ENCODE results near the gene SLC2A11. TPM values are rescaled to one million over a fixed set of nuclear protein-coding genes. Genes with fewer than 3 reads are reported as not detected.
"Not testable (repeated sequence)": the region's sequence is repeated elsewhere in the genome, so short reads cannot be mapped to it uniquely, and the experiment has no call there.

The SLC2A11 gene
- total RNA-seq, 1 donor from 2014 or later = 32.1 TPM

DNA sequence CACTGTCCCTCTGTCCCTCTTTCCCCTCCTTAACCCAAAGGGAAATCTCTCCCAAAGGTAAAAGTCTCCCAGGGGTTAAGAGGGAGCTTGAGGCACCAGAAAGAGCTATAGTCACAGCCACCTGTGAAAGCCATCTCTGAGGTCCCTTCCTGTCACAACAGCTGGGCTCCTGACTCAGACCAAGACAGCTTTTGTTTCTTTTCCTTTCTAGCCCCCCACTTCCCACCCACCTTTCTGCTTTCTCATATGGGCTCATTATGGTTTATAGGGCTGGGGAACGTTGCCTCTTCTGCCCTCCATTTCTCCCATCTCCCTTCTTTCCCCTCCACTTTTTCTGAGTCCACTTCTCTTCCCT lies 55.6 kb downstream of the SLC2A11 start:
- peak overlapping the region; percentile 98 for H3K27ac Mint-ChIP-seq
- no peaks in the 10 kb centered on the region for H3K27me3 Mint-ChIP-seq
- DNase-seq (ENCODE audit: extremely low spot score, unreplicated experiment) = no peak
- peaks cover 17% of the 10 kb centered on the region for H3K4me1 Mint-ChIP-seq (ENCODE audit: unreplicated experiment)
- TF ChIP-seq, protein P1, sequence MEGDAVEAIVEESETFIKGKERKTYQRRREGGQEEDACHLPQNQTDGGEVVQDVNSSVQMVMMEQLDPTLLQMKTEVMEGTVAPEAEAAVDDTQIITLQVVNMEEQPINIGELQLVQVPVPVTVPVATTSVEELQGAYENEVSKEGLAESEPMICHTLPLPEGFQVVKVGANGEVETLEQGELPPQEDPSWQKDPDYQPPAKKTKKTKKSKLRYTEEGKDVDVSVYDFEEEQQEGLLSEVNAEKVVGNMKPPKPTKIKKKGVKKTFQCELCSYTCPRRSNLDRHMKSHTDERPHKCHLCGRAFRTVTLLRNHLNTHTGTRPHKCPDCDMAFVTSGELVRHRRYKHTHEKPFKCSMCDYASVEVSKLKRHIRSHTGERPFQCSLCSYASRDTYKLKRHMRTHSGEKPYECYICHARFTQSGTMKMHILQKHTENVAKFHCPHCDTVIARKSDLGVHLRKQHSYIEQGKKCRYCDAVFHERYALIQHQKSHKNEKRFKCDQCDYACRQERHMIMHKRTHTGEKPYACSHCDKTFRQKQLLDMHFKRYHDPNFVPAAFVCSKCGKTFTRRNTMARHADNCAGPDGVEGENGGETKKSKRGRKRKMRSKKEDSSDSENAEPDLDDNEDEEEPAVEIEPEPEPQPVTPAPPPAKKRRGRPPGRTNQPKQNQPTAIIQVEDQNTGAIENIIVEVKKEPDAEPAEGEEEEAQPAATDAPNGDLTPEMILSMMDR (conservative IDR thresholded peaks at IDR 0.05) = no peak
- peaks cover 5% of the 10 kb centered on the region for H3K9me3 Mint-ChIP-seq
- H3K36me3 Mint-ChIP-seq = peaks cover 8% of the 10 kb centered on the region
- H3K4me3 Mint-ChIP-seq = peak overlapping the region; percentile 97

DNA sequence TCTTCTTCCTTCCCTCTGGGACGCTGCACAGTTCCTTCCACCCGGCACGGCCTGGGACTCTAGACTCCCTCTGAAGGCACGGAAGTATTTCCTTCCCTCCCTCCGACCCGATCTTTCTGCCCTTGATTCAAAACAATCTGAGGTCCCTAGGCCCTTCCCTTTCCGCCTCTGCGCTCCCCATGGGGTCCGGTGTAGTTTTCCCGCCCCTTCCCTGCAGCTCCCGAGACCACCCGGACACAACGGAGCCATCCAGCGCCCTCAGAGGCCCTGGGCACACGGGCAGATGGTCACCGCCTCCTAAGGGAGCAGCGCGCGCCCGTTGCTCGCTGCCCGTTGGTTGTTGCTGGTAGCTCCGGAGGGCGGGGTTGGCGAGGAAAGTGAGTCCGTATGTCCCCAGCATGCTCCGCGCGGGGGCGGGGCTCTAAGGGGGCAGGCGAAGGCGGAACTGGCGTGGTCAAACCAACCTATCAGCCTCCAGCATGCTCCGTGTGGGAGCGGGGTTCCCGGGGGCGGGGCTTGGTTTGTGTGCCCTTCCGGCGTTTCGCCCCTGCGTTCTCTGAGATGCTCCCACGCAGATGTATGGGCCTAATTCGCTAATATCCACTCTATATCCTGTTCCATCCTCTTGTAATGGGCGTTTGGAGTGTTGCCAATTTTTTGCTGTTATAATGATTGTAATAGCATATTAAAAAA lies 56.1 kb downstream of the SLC2A11 start:
- TF ChIP-seq, protein P1 (conservative IDR thresholded peaks at IDR 0.05) = no peak
- H3K27ac Mint-ChIP-seq = peak overlapping the region; percentile 98
- peaks cover 5% of the 10 kb centered on the region for H3K9me3 Mint-ChIP-seq
- no peaks in the 10 kb centered on the region for H3K27me3 Mint-ChIP-seq
- peak; percentile 100 for DNase-seq (ENCODE audit: extremely low spot score, unreplicated experiment)
- peak overlapping the region; percentile 97 for H3K4me3 Mint-ChIP-seq
- peaks cover 17% of the 10 kb centered on the region for H3K4me1 Mint-ChIP-seq (ENCODE audit: unreplicated experiment)
- H3K36me3 Mint-ChIP-seq = peaks cover 11% of the 10 kb centered on the region

DNA sequence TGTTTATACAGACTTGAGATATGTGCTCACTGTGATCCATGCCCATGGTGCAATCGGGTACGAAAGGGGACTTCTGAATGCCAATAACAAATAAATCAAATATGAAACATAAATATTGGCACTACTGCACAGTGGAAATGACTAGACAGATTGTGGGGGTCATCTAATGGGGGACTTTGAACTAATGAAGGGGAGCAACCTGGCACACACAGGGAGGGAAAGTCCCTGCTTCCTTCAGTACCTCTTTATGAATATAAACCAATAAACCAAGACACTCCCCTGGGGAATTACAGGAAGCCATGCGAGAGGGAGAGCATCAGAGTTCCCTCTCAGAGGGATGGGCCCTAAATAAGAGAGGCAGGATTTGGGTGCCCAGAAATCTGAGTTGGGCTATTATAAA lies 57.6 kb downstream of the SLC2A11 start:
- DNase-seq (ENCODE audit: extremely low spot score, unreplicated experiment) = peak; percentile 20
- Mint-ChIP-seq H3K27me3 (no peaks in the 10 kb centered on the region), H3K27ac (peak overlapping the region; percentile 1), H3K36me3 (peaks cover 15% of the 10 kb centered on the region), H3K4me1 (ENCODE audit: unreplicated experiment) (peaks cover 20% of the 10 kb centered on the region), H3K4me3 (no peak overlapping the region), H3K9me3 (peaks cover 5% of the 10 kb centered on the region)
- TF ChIP-seq, protein P1 (conservative IDR thresholded peaks at IDR 0.05) = no peak

DNA sequence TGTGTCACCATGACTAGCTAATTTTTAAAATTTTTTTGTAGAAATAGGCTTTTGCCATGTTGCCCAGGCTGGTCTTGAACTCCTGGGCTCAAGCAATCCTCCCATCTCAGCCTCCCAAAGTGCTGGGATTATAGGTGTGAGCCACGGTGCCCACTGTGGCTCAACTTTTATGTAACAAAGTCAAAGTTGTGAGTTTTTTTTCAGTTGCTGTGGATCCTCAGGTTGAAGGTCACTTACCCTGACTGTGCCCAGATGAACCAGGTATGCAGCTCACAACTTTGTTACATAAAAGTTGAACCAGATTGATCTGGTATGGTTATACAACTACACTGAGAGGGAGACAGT lies 62.6 kb downstream of the SLC2A11 start:
- H3K4me1 Mint-ChIP-seq (ENCODE audit: unreplicated experiment); H3K4me3 Mint-ChIP-seq; H3K27me3 Mint-ChIP-seq; H3K9me3 Mint-ChIP-seq: not testable (repeated sequence)
- H3K27ac Mint-ChIP-seq = peak overlapping the region; percentile 97
- H3K36me3 Mint-ChIP-seq = peaks cover 31% of the 10 kb centered on the region
- DNase-seq (ENCODE audit: extremely low spot score, unreplicated experiment) = peak; percentile 13

DNA sequence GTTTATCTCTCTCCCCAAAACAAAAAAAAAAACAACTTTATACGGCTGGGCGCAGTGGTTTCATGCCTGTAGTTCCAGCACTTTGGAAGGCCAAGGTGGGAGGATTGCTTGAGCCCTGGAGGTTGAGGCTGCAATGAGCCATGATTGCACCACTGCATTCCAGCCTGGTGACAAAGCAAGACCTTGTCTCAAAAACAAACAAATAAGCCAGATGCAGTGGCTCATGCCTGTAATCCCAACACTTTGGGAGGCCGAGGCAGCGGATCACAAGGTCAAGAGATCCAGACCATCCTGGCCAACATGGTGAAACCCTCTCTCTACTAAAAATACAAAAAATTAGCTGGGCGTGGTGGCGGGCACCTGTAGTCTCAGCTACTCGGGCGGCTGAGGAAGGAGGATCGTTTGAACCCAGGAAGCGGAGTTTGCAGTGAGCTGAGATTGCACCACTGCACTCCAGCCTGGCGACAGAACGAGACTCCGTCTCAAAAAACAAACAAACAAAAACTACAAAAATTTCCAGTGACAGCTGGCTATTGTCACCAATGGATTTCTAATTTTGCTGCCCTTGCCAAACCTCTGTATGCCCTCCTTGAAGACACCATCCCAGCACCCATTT lies 64.0 kb downstream of the SLC2A11 start:
- Mint-ChIP-seq H3K36me3 (peaks cover 37% of the 10 kb centered on the region), H3K27ac (peak overlapping the region; percentile 75)
- not testable (repeated sequence) for H3K27me3 Mint-ChIP-seq; H3K4me3 Mint-ChIP-seq; H3K4me1 Mint-ChIP-seq (ENCODE audit: unreplicated experiment); H3K9me3 Mint-ChIP-seq
- DNase-seq (ENCODE audit: extremely low spot score, unreplicated experiment) = peak; percentile 29

DNA sequence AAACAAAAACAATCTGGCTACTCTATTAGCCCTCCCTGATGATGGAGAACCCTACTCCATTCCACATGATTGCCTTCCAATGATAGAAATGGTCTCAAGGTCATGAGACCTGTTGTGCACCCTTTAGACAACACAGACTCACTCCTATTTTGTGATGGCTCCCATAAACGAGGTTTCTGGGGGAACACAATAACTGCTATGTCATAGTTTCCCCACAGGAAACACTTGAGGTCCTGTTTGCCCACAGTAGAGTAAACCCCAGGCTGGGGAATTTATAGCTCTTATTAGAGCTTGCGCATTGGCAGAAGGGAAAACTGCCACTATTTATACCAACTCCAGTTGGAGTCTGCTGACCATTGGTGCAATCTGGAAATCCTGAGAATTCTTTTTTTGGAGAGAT lies 65.2 kb downstream of the SLC2A11 start:
- Mint-ChIP-seq H3K4me3 (no peak overlapping the region), H3K4me1 (ENCODE audit: unreplicated experiment) (peaks cover 3% of the 10 kb centered on the region), H3K36me3 (peaks cover 46% of the 10 kb centered on the region), H3K27ac (no peak overlapping the region), H3K27me3 (no peaks in the 10 kb centered on the region), H3K9me3 (no peaks in the 10 kb centered on the region)
- no peak for DNase-seq (ENCODE audit: extremely low spot score, unreplicated experiment)
- TF ChIP-seq, protein P1 (conservative IDR thresholded peaks at IDR 0.05) = no peak
